PC-3 (cell line): ENCODE results near the gene FGFBP2. TPM values are rescaled to one million over a fixed set of nuclear protein-coding genes. Genes with fewer than 3 reads are reported as not detected.

ENCODE experiments used
- ATAC-seq: fragments of 200-7000 bp; cut with Tn5 transposase; 2 replicates; pipeline ENCODE4 v1.9.1; 2020; ENCODE audit warnings: mild to moderate bottlenecking, moderate library complexity
- BruUV-seq: library from RNA; stranded (reverse); fragments of 400-500 nt; replicated peaks from 2 replicates; lab custom pipeline; 2021; lab: Mats Ljungman, UMichigan
- CTCF ChIA-PET: fragments of 300-600 bp; sonication (Branson Sonifier 250); formaldehyde crosslinking; loops from one replicate; lab custom pipeline; 2022; ENCODE audit warnings: antibody characterized with exemption; lab: Charles Lee
- POLR2A ChIA-PET: fragments of 300-600 bp; sonication (Branson Sonifier 250); formaldehyde crosslinking; loops from one replicate; lab custom pipeline; 2022; ENCODE audit warnings: antibody characterized with exemption; ENCODE audit not compliant: unreplicated experiment; lab: Charles Lee
- DNase-seq: peaks from one replicate; pipeline ENCODE4 v3.0.0-alpha.2; 2015
- H2AFZ ChIP-seq: fragments of 300-600 bp; sonication (generic); 2 replicates; pipeline ENCODE4 v1.6.0; 2016; ENCODE audit warnings: antibody characterized with exemption, low read length
- H3F3A ChIP-seq: fragments of 300-600 bp; sonication (generic); one replicate; pipeline ENCODE4 v1.6.0; 2017; ENCODE audit warnings: antibody characterized with exemption, low read length, control low read depth, mild to moderate bottlenecking; ENCODE audit not compliant: unreplicated experiment
- H3K27ac ChIP-seq: fragments of 300-600 bp; sonication (generic); 2 replicates; pipeline ENCODE4 v1.5.1; 2016; ENCODE audit warnings: mild to moderate bottlenecking, low read length
- H3K27me3 ChIP-seq: fragments of 300-600 bp; sonication (generic); 2 replicates; pipeline ENCODE4 v1.6.1; 2016; ENCODE audit warnings: low read length, mixed read lengths
- H3K36me3 ChIP-seq: fragments of 300-600 bp; sonication (generic); 2 replicates; pipeline ENCODE4 v1.6.1; 2016; ENCODE audit warnings: low read depth, mixed run types, low read length, mixed read lengths
- H3K4me1 ChIP-seq: fragments of 300-600 bp; sonication (generic); 2 replicates; pipeline ENCODE4 v1.5.1; 2016; ENCODE audit warnings: low read length; ENCODE audit not compliant: insufficient read depth
- H3K4me2 ChIP-seq: fragments of 300-600 bp; sonication (generic); 2 replicates; pipeline ENCODE4 v1.6.0; 2016; ENCODE audit warnings: low read length
- H3K4me3 ChIP-seq: fragments of 300-600 bp; sonication (generic); 2 replicates; pipeline ENCODE4 v1.5.1; 2016; ENCODE audit warnings: mild to moderate bottlenecking, low read length, mixed read lengths
- H3K79me2 ChIP-seq: fragments of 300-600 bp; sonication (generic); 2 replicates; pipeline ENCODE4 v1.6.1; 2017; ENCODE audit warnings: low read length, mixed read lengths
- H3K9ac ChIP-seq: fragments of 300-600 bp; sonication (generic); 2 replicates; pipeline ENCODE4 v1.6.0; 2016; ENCODE audit warnings: mild to moderate bottlenecking, low read length
- H3K9me2 ChIP-seq: fragments of 300-600 bp; sonication (generic); replicated peaks from 2 replicates; pipeline ENCODE4 v1.6.1; 2016; ENCODE audit warnings: mixed run types, low read length, mixed read lengths
- H3K9me3 ChIP-seq: fragments of 300-600 bp; sonication (generic); 2 replicates; pipeline ENCODE4 v1.6.1; 2016; ENCODE audit warnings: low read length, mixed read lengths
- H4K20me1 ChIP-seq: fragments of 300-600 bp; sonication (generic); 2 replicates; pipeline ENCODE4 v1.6.1; 2016; ENCODE audit warnings: low read length, mixed read lengths
- CTCF ChIP-seq: fragments of 300-600 bp; sonication (generic); conservative IDR thresholded peaks from 2 replicates; pipeline ENCODE4 v1.5.1; 2017; ENCODE audit warnings: antibody characterized with exemption, low read depth, mild to moderate bottlenecking, low read length
- EZH2 ChIP-seq: fragments of 300-600 bp; sonication (generic); IDR thresholded peaks from one replicate; pipeline ENCODE4 v1.6.1; 2017; ENCODE audit warnings: antibody characterized with exemption, mild to moderate bottlenecking, low read length; ENCODE audit not compliant: unreplicated experiment
- EZH2phosphoT487 ChIP-seq: fragments of 300-600 bp; sonication (generic); IDR thresholded peaks from 2 replicates; pipeline ENCODE4 v1.6.1; 2018; ENCODE audit warnings: mild to moderate bottlenecking, antibody characterized with exemption, low read length, borderline replicate concordance
- intact Hi-C: fragments of 100-400 bp; cut with micrococcal nuclease; formaldehyde crosslinking; loops from 2 replicates; pipeline ENCODE4 v1.9.0; 2023
- total RNA-seq: library from RNA; depleted of rRNA; stranded (reverse); fragments of >200 nt; gene quantifications from 2 replicates; pipeline ENCODE4 v1.2.3, GENCODE V29; 2014

Gene FGFBP2
- total RNA-seq, 1 experiment from 2014 or later, result not detected

GRCh38 chr4:15953625-15954024 is 9.3 kb downstream of the FGFBP2 start:
- no peaks in the 10 kb centered on the region for H3K79me2 ChIP-seq
- H4K20me1 ChIP-seq, result no peaks in the 10 kb centered on the region
- TF ChIP-seq EZH2phosphoT487, result no peak
- TF ChIP-seq EZH2, result no peak
- TF ChIP-seq CTCF, result no peak
- ATAC-seq, result no peak
- POLR2A ChIA-PET, result no interaction called here
- H3K9me2 ChIP-seq, result no peaks in the 10 kb centered on the region
- no peak for DNase-seq
- H3K4me3 ChIP-seq, result no peak overlapping the region
- no peaks in the 10 kb centered on the region for H3F3A ChIP-seq
- CTCF ChIA-PET, result no interaction called here
- intact Hi-C loops, result loop anchor here (2.0 kb wide), 1 partner anchor 41 kb away; no protein-coding TSS in a partner anchor
- H3K36me3 ChIP-seq, result no peaks in the 10 kb centered on the region
- H3K27ac ChIP-seq, result no peak overlapping the region
- no peak overlapping the region for H3K4me2 ChIP-seq
- H2AFZ ChIP-seq, result no peak overlapping the region
- no peaks in the 10 kb centered on the region for H3K27me3 ChIP-seq
- H3K4me1 ChIP-seq, result peaks cover 6% of the 10 kb centered on the region
- H3K9ac ChIP-seq, result no peak overlapping the region
- BruUV-seq, result no TSS peak
- no peaks in the 10 kb centered on the region for H3K9me3 ChIP-seq

- ATAC-seq (no peak), DNase-seq (no peak)
- no peak overlapping the region for H3K27ac ChIP-seq
- ChIA-PET CTCF (no interaction called here), POLR2A (no interaction called here)
- no peak overlapping the region for H2AFZ ChIP-seq
- H3K4me2 ChIP-seq, result no peak overlapping the region
- no peaks in the 10 kb centered on the region for H3K27me3 ChIP-seq
- TF ChIP-seq EZH2 (no peak), EZH2phosphoT487 (no peak), CTCF (no peak)
- BruUV-seq, result no TSS peak
- peaks cover 6% of the 10 kb centered on the region for H3K4me1 ChIP-seq
- H4K20me1 ChIP-seq, result no peaks in the 10 kb centered on the region
- no peaks in the 10 kb centered on the region for H3K9me2 ChIP-seq
- no peaks in the 10 kb centered on the region for H3F3A ChIP-seq
- H3K4me3 ChIP-seq, result no peak overlapping the region
- H3K9ac ChIP-seq, result no peak overlapping the region
- H3K9me3 ChIP-seq, result no peaks in the 10 kb centered on the region
- H3K79me2 ChIP-seq, result no peaks in the 10 kb centered on the region
- intact Hi-C loops, result no loop called here
- H3K36me3 ChIP-seq, result no peaks in the 10 kb centered on the region
Measured at GRCh38 chr4:15951781-15952180, 11.2 kb downstream of the FGFBP2 start.

- no TSS peak for BruUV-seq
- H3K9me3 ChIP-seq, result no peaks in the 10 kb centered on the region
Measured at GRCh38 chr4:15948826-15949225, 14.1 kb downstream of the FGFBP2 start.

More at GRCh38 chr4:15948826-15949225, 14.1 kb downstream of the FGFBP2 start:
- intact Hi-C loops, result no loop called here
- ATAC-seq (no peak), DNase-seq (no peak)
- H3K36me3 ChIP-seq, result no peaks in the 10 kb centered on the region
- H3K4me2 ChIP-seq, result no peak overlapping the region
- no peak overlapping the region for H3K27ac ChIP-seq
- H3K4me3 ChIP-seq, result no peak overlapping the region
- H3K9ac ChIP-seq, result no peak overlapping the region
- CTCF ChIA-PET, result no interaction called here
- no peaks in the 10 kb centered on the region for H4K20me1 ChIP-seq
- no peaks in the 10 kb centered on the region for H3F3A ChIP-seq
- POLR2A ChIA-PET, result no interaction called here
- no peak overlapping the region for H2AFZ ChIP-seq
- H3K27me3 ChIP-seq, result no peaks in the 10 kb centered on the region
- no peaks in the 10 kb centered on the region for H3K79me2 ChIP-seq
- H3K4me1 ChIP-seq, result no peaks in the 10 kb centered on the region
- TF ChIP-seq EZH2phosphoT487, result no peak
- TF ChIP-seq EZH2, result no peak
- TF ChIP-seq CTCF, result no peak
- H3K9me2 ChIP-seq, result no peaks in the 10 kb centered on the region
